Astrocyte (in vitro differentiated cells and primary cell): Measurements from ENCODE around the gene UBALD1.

Experiments used
- CTCF ChIP-seq: IDR thresholded peaks from 2 replicates; pipeline ENCODE4 v1.5.1; 2011; ENCODE audit warnings: low read depth, mild to moderate bottlenecking, inconsistent platforms, low read length, moderate library complexity; ENCODE audit not compliant: insufficient read depth
- EZH2 ChIP-seq: IDR thresholded peaks from 2 replicates; pipeline ENCODE4 v1.6.1; 2012; ENCODE audit warnings: mild to moderate bottlenecking, low read length, inconsistent platforms; ENCODE audit not compliant: insufficient read depth

GRCh38 chr16:4583906-4584305, 30.8 kb downstream of the UBALD1 start:
- TF ChIP-seq CTCF (no peak), EZH2 (no peak)
